KOPT-K1 (cell line): ENCODE data around the gene IL10RA.

ENCODE experiments used
- H3K27ac ChIP-seq: fragments of 200-600 bp; sonication (generic); 2 replicates; pipeline ENCODE4 v1.5.1; 2016; ENCODE audit warnings: antibody characterized with exemption, mild to moderate bottlenecking, low read depth, low read length; ENCODE audit not compliant: poor library complexity, severe bottlenecking
- H3K36me3 ChIP-seq: fragments of 200-600 bp; sonication (generic); 2 replicates; pipeline ENCODE4 v1.5.1; 2017; ENCODE audit warnings: antibody characterized with exemption, mild to moderate bottlenecking, low read length, moderate library complexity; ENCODE audit not compliant: insufficient read depth
- H3K9me3 ChIP-seq: fragments of 200-600 bp; sonication (generic); 2 replicates; pipeline ENCODE4 v1.5.1; 2017; ENCODE audit warnings: antibody characterized with exemption, low read length, mild to moderate bottlenecking; ENCODE audit not compliant: insufficient read depth, poor library complexity, severe bottlenecking

Gene IL10RA

DNA sequence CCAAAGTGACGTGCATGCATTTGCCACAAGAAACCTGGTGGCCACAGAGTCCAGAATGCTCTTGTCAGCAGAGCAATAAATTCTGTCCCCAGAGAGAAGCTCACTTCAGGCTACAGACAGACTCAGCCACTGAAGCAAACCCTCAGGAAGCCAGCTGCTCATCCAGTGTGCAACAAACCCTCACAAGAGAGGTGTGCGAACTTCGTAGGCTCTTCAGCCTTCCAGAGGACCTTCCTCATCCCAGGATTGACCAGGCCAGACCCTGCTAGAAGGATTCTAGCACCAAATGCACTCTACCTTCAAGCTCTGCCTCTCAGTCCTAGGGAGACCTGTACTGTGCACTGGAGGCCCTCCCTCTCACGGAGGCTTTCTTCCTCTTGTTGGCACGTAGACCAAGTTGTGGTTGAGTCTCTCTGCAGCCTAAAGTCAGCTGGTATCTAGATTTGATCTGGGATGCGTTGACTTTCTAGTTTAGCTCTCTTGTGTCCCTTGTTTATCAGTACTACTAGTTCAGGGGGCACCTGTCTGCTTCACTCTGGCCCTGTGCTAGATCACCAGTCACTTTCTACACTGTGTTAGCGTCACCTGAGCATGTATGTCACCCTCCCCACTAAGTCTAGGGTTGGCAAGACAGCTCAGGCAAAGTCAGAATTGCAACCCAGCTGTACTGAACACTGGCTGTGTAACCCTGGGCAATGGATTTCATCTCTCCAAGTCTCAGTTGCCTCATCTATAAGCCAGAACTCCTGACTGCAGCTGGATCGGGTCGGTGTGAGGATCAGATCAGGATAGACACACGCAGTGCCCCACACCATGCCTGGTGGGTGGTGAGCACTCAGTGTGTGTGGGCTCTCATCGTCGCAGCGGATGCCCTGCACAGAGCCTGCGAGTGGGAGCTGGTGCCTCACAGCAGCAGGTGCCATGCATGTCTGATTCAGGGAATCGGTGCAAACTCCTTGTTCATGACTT is 34.9 kb upstream of the IL10RA start:
- no peaks in the 10 kb centered on the region for H3K9me3 ChIP-seq
- H3K27ac ChIP-seq = peak overlapping the region; percentile 53
- no peaks in the 10 kb centered on the region for H3K36me3 ChIP-seq

DNA sequence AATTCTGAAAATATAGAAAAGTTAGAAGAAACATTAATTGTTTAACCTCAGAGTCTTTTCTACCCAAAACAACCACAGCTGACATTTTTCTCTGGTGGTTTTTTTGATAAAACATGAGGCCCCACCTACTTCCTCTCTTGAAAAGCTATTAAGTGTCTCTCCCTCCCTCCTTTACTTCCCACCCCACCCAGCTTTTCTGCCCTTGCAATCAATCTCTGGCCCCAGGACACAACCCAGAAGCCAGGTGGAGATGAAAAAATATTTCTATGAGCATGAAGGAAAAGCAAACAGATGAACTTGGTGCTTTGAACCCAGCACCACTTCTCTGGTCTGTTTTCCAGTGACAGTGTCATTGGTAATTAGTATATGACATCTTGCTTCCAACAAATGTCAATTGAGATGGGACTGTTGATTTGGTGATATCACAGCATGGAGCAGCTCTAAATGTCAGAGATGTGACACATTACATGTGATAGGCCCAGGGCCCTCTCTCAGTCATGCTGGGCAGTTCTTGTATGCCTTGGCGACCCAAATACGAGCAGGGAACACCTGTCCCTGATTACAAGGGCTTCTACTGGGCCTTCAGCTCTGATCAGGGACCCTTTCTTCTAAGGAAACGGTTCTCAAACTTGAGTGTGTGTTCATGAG is 33.0 kb upstream of the IL10RA start:
- no peaks in the 10 kb centered on the region for H3K36me3 ChIP-seq
- no peaks in the 10 kb centered on the region for H3K9me3 ChIP-seq
- no peak overlapping the region for H3K27ac ChIP-seq

DNA sequence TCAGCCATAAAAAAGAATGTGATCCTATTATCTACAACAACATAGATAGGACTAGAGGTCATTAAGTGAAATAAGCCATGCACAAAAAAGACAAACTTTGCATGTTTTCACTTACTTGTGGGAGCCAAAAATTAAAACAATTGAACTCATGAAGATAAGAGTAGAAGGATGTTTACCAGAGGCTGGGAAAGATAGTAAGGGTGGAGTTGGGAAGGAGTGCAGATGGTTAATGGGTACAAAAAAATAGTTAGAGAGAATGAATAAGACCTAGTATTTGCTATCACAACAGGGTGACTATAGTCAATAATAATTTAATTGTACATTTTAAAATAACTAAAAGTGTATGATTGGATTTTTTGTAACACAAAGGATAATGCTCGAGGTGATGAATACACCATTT is 27.2 kb upstream of the IL10RA start:
- H3K27ac ChIP-seq = no peak overlapping the region
- no peaks in the 10 kb centered on the region for H3K36me3 ChIP-seq

DNA sequence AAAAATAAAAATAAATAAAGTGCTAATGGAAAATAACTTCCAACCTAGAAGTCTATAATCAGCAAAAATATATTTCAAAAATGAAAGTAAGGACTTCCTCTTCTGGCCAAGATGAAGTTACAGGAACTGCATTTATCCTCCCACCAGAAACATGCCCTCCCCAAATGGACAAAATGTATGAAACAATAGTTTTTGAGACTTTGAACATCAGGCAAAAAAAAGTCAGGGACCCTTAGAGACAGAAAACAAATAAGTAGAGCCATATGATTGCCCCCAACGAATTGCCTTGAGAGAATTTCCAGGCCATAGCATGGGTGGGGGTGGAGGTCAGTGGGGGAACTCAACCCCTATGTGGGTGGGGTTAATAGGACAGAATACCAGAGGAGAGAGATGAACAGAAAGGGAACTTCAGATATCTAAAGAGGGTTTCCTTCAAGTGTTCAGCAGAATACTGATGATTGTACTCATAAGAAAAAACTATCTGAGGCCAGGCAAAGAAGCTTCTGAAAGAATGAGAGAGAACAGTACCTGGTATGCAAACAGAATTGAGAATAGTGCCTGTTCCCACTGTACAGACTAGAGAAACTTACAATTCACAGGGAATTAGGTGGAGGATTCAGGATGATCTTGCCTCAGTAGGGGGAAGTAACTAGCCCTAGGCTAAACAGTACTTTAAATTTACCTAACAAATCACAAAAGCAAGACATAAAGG is 26.6 kb upstream of the IL10RA start:
- H3K27ac ChIP-seq = no peak overlapping the region
- H3K36me3 ChIP-seq = no peaks in the 10 kb centered on the region
- H3K9me3 ChIP-seq = peaks cover 7% of the 10 kb centered on the region

More for the DNA sequence above, 27.2 kb upstream of the IL10RA start:
- peaks cover 7% of the 10 kb centered on the region for H3K9me3 ChIP-seq

DNA sequence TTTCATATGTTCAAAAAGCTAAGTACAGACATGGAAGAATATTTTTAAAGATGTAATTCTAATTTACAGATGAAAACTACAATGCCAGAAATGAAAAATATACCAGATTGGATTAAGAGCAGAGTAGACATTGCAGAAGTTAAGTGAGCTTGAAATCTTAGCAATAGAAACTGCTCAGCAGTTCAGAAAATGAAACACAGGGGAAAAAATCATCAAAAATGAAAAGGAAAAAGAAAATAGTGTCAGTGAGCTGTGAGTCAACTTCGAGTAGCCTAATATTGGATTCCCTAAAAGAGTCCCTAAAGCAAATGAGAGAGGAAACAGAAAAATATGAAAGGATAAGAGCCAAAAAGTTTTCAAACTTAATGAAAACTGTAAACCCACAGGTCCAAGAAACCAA is 25.8 kb upstream of the IL10RA start:
- no peak overlapping the region for H3K27ac ChIP-seq
- no peaks in the 10 kb centered on the region for H3K36me3 ChIP-seq
- peaks cover 7% of the 10 kb centered on the region for H3K9me3 ChIP-seq

DNA sequence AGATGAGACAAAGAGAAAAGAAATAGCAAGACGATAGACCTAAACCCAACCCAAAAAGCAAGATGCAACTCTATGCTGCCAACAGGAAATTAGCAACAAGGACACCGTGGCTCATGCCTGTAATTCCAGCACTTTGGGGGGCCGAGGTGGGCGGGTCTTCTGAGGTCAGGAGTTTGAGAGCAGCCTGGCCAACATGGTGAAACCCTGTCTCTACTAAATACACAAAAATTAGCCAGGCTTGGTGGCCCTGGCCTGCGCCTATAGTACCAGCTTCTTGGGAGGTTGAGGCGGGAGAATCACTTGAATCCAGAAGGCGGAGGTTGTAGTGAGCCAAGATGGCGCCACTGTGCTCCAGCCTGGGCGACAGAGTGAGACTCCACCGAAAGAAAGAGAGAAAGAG is 24.3 kb upstream of the IL10RA start:
- no peaks in the 10 kb centered on the region for H3K36me3 ChIP-seq
- H3K9me3 ChIP-seq = peaks cover 7% of the 10 kb centered on the region
- no peak overlapping the region for H3K27ac ChIP-seq

DNA sequence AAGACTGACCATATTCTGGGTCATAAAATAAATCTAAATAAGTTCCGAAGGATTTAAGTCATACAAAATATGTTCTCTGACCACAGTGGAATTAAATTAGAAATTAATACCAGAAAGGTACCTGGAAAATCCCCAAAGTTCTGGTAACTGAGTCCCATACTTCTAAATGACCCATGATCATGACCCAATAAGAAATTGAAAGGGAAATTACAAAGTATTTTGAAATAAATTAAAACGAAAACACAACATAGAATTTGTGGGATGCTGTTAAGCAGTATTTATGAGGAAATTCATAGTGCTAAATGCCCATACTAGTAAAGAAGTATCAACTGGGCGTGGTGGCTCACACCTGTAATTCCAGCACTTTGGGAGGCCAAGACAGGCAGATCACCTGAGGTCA is 23.4 kb upstream of the IL10RA start:
- Histone ChIP-seq H3K9me3 (peaks cover 7% of the 10 kb centered on the region), H3K36me3 (no peaks in the 10 kb centered on the region), H3K27ac (no peak overlapping the region)

DNA sequence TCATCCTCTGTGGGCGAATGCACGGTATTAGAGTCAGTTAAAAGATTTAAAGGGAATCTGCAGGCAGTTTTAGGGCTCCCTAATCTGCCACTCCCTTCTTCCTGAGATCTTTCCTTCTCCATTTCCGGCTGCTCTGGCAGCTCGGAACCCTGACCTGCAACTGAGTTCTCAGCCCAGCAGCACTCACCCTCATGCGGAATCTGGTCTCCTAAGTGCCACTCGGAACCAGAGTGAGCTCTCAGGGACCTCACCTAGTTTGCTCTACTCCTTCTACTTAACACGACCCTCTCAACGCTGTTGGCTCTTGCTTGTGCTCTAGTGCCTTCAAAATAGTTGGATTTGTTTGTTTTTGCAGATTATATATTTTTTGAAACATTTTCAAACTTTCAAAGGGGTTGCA is 19.3 kb upstream of the IL10RA start:
- H3K36me3 ChIP-seq = no peaks in the 10 kb centered on the region
- no peak overlapping the region for H3K27ac ChIP-seq
- no peaks in the 10 kb centered on the region for H3K9me3 ChIP-seq

DNA sequence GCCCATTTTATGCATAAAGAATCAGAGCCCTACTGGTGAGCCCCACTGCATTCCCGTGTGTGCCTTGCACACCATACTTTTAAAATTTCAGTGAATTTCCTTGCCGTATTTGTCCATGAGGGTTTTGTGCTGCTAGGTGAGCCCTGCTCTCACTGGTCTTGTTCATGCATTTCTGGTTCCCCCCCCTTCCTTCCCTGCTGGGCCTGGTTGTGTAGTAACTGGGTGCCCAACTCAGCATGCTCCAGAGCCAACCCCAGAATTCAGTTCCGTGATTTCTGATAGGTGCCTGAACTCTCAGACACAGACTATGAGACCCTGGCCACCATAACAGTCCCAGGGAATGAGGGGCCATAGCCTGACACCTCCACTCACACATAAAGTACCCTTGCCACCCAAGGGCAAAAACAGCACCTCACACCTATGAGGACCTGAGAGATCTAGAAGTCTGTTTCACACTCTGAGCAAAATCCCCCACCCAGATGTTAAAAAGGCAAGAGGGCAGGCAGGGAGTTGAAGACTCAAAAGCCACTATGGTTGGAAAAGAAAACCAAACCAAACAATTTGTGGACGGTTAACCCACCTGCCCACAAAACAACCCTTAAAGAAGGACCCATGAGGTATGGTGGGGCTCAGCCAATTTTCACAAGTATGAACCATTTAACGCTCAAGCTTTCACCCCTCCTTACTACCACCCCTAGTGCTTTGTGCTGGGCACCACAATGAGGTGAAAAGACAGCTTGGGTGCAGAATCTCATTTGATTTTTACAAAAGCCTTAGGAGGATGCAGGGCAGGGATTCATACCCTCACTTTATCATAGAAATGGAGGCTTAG is 16.8 kb upstream of the IL10RA start:
- no peak overlapping the region for H3K27ac ChIP-seq
- H3K9me3 ChIP-seq = no peaks in the 10 kb centered on the region
- no peaks in the 10 kb centered on the region for H3K36me3 ChIP-seq

DNA sequence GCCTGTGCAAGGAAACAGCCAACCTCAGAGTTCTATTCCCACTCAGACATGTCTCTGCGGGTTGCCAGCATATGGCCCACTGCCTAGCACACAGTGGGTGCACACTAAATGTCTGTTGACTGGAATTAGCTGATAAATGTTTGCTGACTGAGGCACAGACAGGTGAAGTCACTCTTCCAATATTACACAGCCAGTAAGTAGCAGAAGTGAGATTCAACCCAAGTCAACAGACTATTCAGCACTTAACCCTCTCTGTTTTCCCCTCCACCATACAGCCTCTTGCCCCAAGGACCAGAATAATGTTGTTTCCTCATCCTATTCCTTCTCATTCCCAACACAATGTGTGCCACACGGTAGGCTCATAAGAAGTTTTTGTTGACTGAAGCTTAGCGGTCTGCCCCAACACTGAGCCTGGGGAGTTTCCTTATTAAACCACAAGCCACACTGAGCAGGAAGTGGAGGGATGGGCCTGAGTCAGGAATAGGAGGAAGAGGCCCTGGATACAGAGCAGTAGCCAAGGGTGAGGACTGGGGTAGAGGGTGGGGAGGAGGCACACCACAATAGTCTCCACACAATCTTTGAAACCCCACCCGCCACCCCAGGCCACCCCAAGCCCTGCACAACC is 15.7 kb upstream of the IL10RA start:
- Histone ChIP-seq H3K27ac (no peak overlapping the region), H3K9me3 (no peaks in the 10 kb centered on the region), H3K36me3 (no peaks in the 10 kb centered on the region)

DNA sequence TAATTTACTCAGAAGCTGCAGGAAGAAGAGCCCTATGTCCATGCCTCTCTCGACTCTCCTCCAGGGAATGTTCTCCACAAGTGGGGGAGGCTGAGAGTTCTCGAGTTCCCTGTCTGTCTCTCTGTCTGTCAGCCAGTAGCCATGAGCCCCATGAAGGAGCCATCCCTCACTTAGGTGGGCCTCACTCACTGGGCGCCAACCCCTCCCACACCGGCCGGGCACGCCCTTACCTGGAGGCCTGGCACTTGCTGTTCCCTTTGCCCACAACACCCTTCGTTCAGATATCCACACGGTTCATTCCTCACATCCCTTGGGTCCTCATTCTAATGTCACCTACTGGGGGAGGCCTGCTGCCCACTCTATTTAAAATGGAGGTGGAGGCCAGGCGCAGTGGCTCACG is 14.2 kb upstream of the IL10RA start:
- Histone ChIP-seq H3K27ac (no peak overlapping the region), H3K9me3 (no peaks in the 10 kb centered on the region), H3K36me3 (no peaks in the 10 kb centered on the region)

DNA sequence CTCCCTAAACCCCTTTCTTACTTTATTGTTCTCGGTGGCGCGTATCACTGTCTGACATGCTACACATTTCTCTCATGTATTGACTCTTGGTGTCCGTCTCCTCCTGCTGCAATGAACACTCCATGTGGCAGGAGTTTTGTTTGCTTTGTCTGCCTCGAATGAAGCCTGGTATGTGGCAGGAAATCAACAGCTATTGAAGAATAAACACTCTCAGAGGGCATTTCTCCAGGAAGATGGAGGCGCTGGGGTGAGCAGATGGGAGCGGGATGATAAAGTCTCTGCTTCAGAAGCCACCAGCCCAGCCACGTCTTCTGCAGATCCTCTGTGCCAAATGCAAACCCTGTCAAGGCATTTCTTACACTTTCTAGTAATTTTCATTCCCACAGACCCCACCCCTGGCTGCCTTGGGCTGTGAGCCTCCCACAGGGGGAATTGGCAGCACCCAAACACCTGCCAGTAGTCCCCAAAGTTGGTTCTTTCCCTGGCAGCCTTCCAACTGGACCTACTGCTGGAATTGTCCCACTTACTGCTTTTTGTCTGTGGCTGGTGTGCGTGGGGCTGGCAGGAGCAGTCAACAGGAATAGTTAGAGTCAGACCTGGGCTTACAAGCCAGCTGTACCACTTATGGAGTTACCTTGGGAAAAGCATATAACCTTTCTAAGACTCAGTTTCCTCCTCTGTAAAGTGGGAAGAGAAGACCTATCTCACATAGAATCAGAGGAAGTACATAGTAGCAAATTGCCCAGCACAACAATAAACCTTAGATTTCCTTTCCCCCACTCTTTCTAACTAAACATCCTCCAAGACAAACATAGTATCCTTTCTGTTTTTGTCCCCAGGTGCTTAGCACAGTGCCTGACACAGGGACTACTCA is 13.3 kb upstream of the IL10RA start:
- Histone ChIP-seq H3K9me3 (no peaks in the 10 kb centered on the region), H3K27ac (no peak overlapping the region), H3K36me3 (no peaks in the 10 kb centered on the region)

DNA sequence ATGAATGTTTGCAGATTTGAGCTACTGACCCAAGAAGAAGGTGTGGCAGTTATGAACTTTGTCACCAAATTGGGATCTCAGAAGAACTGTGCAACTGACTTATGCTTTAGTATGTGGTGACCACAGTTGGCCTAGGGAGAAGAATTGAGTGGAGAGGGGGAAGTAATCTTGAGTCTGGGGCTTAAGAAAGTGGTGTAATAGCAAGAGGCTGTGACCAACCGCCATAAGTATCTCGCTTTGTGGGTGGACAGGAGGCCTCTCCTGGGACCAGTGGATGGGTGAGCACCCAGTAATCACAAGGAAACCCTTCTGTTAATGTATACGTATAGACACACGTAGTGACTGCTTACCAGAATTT is 12.7 kb upstream of the IL10RA start:
- Histone ChIP-seq H3K9me3 (no peaks in the 10 kb centered on the region), H3K27ac (no peak overlapping the region), H3K36me3 (no peaks in the 10 kb centered on the region)

DNA sequence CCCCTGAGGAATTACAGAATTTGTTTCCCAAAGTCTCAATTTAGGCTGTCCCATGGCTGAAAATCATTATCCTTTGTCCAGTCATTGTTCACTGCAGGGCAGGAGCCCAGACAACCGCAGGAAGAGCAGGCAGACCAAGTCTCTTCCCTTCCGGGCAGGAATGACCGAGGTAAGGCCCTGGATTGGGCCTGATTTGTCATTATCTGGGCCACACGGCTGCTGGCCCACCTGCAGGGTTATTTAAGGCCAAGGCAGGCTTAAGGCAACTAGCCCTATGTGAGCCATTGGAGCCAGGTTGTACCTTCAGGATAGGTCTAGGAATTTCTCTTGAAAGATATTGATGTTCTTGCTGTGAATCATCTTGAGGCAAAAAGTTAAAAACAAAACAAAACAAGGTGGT is 9.7 kb upstream of the IL10RA start:
- Histone ChIP-seq H3K27ac (no peak overlapping the region), H3K9me3 (no peaks in the 10 kb centered on the region), H3K36me3 (no peaks in the 10 kb centered on the region)
